SK-N-SH treated with all-trans-retinoic acid at 6 μM for 48 hours (cell line): ENCODE results near the gene ZBTB7C.

Experiments used
- ARNTL ChIP-seq: fragments of 450-650 bp; formaldehyde crosslinking; IDR thresholded peaks from 2 replicates; pipeline ENCODE4 v1.5.0; 2020; ENCODE audit warnings: low read depth, mild to moderate bottlenecking, moderate library complexity, borderline replicate concordance
- BACH2 ChIP-seq: fragments of 250-450 bp; sonication (Bioruptor Pico); IDR thresholded peaks from 2 replicates; pipeline ENCODE4 v1.9.0; 2021; ENCODE audit warnings: mild to moderate bottlenecking, borderline replicate concordance
- CREB5 ChIP-seq: fragments of 250-450 bp; sonication (Bioruptor Pico); IDR thresholded peaks from 2 replicates; pipeline ENCODE4 v1.5.1; 2020; ENCODE audit warnings: low read depth, mild to moderate bottlenecking, moderate library complexity
- CSRNP3 ChIP-seq: fragments of 250-450 bp; sonication (Bioruptor Pico); IDR thresholded peaks from 2 replicates; pipeline ENCODE4 v1.5.1; 2021; ENCODE audit warnings: mild to moderate bottlenecking, moderate library complexity
- GLIS3 ChIP-seq: fragments of 250-450 bp; sonication (Bioruptor Pico); IDR thresholded peaks from 2 replicates; pipeline ENCODE4 v1.5.0; 2020; ENCODE audit warnings: mild to moderate bottlenecking, moderate library complexity
- PATZ1 ChIP-seq: fragments of 250-450 bp; sonication (Bioruptor Pico); IDR thresholded peaks from 2 replicates; pipeline ENCODE4 v1.8.0; 2020; ENCODE audit warnings: mild to moderate bottlenecking, moderate library complexity, borderline replicate concordance
- RARB ChIP-seq: fragments of 250-450 bp; sonication (Bioruptor Pico); IDR thresholded peaks from 2 replicates; pipeline ENCODE4 v1.8.0; 2021; ENCODE audit warnings: mild to moderate bottlenecking, moderate library complexity
- TSHZ2 ChIP-seq: fragments of 250-450 bp; sonication (Bioruptor Pico); IDR thresholded peaks from 2 replicates; pipeline ENCODE4 v1.5.0; 2020; ENCODE audit warnings: mild to moderate bottlenecking, moderate library complexity
- ZFP3 ChIP-seq: fragments of 250-450 bp; sonication (Bioruptor Pico); IDR thresholded peaks from 2 replicates; pipeline ENCODE4 v1.5.0; 2020; ENCODE audit warnings: mild to moderate bottlenecking, moderate library complexity
- ZFP30 ChIP-seq: fragments of 450-650 bp; formaldehyde crosslinking; IDR thresholded peaks from 2 replicates; pipeline ENCODE4 v1.5.0; 2022; ENCODE audit warnings: mild to moderate bottlenecking, moderate library complexity
- ZNF70 ChIP-seq: fragments of 450-650 bp; formaldehyde crosslinking; IDR thresholded peaks from 2 replicates; pipeline ENCODE4 v1.5.0; 2020; ENCODE audit warnings: mild to moderate bottlenecking, moderate library complexity
- ZNF8 ChIP-seq: fragments of 450-650 bp; formaldehyde crosslinking; IDR thresholded peaks from 2 replicates; pipeline ENCODE4 v1.5.0; 2020; ENCODE audit warnings: mild to moderate bottlenecking, moderate library complexity

- TF ChIP-seq CREB5 (CRISPR knock-in tag) (no peak), ZNF8 (no peak), BACH2 (CRISPR knock-in tag) (no peak), RARB (CRISPR knock-in tag) (no peak), PATZ1 (no peak), TSHZ2 (CRISPR knock-in tag) (no peak), ZFP30 (CRISPR knock-in tag) (no peak), ZFP3 (CRISPR knock-in tag) (no peak), ZNF70 (CRISPR knock-in tag) (no peak), ARNTL (CRISPR knock-in tag) (no peak), CSRNP3 (CRISPR knock-in tag) (no peak), GLIS3 (no peak)
Measured at GRCh38 chr18:48453330-48454066, 44.3 kb upstream of the ZBTB7C start.
